WERI-Rb-1 (cell line): ENCODE results near the gene GAB2.

Source experiments
- DNase-seq: peaks from one replicate; pipeline ENCODE4 v3.0.0-alpha.2; 2020
- H3K27ac ChIP-seq: fragments of 250-450 bp; sonication (Bioruptor Pico); 2 replicates; pipeline ENCODE4 v1.5.1; 2020; ENCODE audit warnings: mild to moderate bottlenecking, moderate library complexity
- H3K27me3 ChIP-seq: fragments of 250-450 bp; sonication (Bioruptor Pico); 2 replicates; pipeline ENCODE4 v1.5.1; 2021; ENCODE audit warnings: mild to moderate bottlenecking, low read depth, moderate library complexity; ENCODE audit not compliant: insufficient read depth, severe bottlenecking
- H3K36me3 ChIP-seq: fragments of 250-450 bp; sonication (Bioruptor Pico); 2 replicates; pipeline ENCODE4 v1.5.1; 2020; ENCODE audit warnings: mild to moderate bottlenecking, moderate library complexity
- H3K4me3 ChIP-seq: 2 replicates; pipeline ENCODE4 v1.5.1; 2011; ENCODE audit warnings: low read depth, mild to moderate bottlenecking, control low read depth, low read length
- H3K9me3 ChIP-seq: fragments of 250-450 bp; sonication (Bioruptor Pico); 2 replicates; pipeline ENCODE4 v1.5.1; 2021; ENCODE audit warnings: mild to moderate bottlenecking, moderate library complexity; ENCODE audit not compliant: severe bottlenecking
- CTCF ChIP-seq: IDR thresholded peaks from 2 replicates; pipeline ENCODE4 v1.5.1; 2011; ENCODE audit warnings: low read depth, mild to moderate bottlenecking, control low read depth, inconsistent platforms, low read length

The GAB2 gene

GRCh38 chr11:78217650-78218541, 199.7 kb downstream of the GAB2 start:
- TF ChIP-seq CTCF: no peak
- DNase-seq: no peak
- Histone ChIP-seq H3K27ac (no peak overlapping the region), H3K4me3 (no peak overlapping the region), H3K36me3 (peaks cover 23% of the 10 kb centered on the region), H3K9me3 (no peaks in the 10 kb centered on the region), H3K27me3 (no peaks in the 10 kb centered on the region)

- Histone ChIP-seq H3K4me3 (no peak overlapping the region), H3K27ac (no peak overlapping the region), H3K9me3 (no peaks in the 10 kb centered on the region), H3K27me3 (no peaks in the 10 kb centered on the region), H3K36me3 (peaks cover 16% of the 10 kb centered on the region)
- DNase-seq: no peak
- TF ChIP-seq CTCF: no peak
Measured at GRCh38 chr11:78216571-78217287, 200.9 kb downstream of the GAB2 start.

GRCh38 chr11:78216021-78216420, 201.6 kb downstream of the GAB2 start:
- H3K36me3 ChIP-seq: peaks cover 16% of the 10 kb centered on the region
- H3K27me3 ChIP-seq: no peaks in the 10 kb centered on the region
- no peak overlapping the region for H3K4me3 ChIP-seq
- no peaks in the 10 kb centered on the region for H3K9me3 ChIP-seq
- no peak overlapping the region for H3K27ac ChIP-seq
- DNase-seq: no peak
- TF ChIP-seq CTCF: no peak

GRCh38 chr11:78214331-78215194, 203.1 kb downstream of the GAB2 start:
- Histone ChIP-seq H3K36me3 (peaks cover 24% of the 10 kb centered on the region), H3K27ac (no peak overlapping the region), H3K4me3 (no peak overlapping the region), H3K27me3 (no peaks in the 10 kb centered on the region), H3K9me3 (no peaks in the 10 kb centered on the region)
- no peak for DNase-seq
- no peak for TF ChIP-seq CTCF

GRCh38 chr11:78213526-78214330, 203.9 kb downstream of the GAB2 start:
- TF ChIP-seq CTCF: no peak
- peaks cover 27% of the 10 kb centered on the region for H3K36me3 ChIP-seq
- no peak for DNase-seq

More at GRCh38 chr11:78213526-78214330, 203.9 kb downstream of the GAB2 start:
- no peaks in the 10 kb centered on the region for H3K9me3 ChIP-seq
- no peak overlapping the region for H3K4me3 ChIP-seq
- no peak overlapping the region for H3K27ac ChIP-seq
- no peaks in the 10 kb centered on the region for H3K27me3 ChIP-seq
